HepG2 (cell line): ENCODE measurements around the gene NT5C3B. TPM values are rescaled to one million over a fixed set of nuclear protein-coding genes. Genes with fewer than 3 reads are reported as not detected.

Experiments used
- KLF12 ChIP-seq: sonication (generic); formaldehyde crosslinking; IDR thresholded peaks from 2 replicates; pipeline ENCODE4 v1.4.0; 2020; ENCODE audit warnings: missing genetic modification reagents, borderline replicate concordance
- NFATC3 ChIP-seq: sonication (generic); formaldehyde crosslinking; IDR thresholded peaks from 2 replicates; pipeline ENCODE4 v1.5.1; 2020; ENCODE audit warnings: mild to moderate bottlenecking, missing genetic modification reagents
- NFKBIZ ChIP-seq: IDR thresholded peaks from 2 replicates; pipeline ENCODE4 v1.6.1; 2018; ENCODE audit warnings: missing genetic modification reagents, missing compliant biosample characterization
- NPAS2 ChIP-seq: sonication (generic); formaldehyde crosslinking; IDR thresholded peaks from 2 replicates; pipeline ENCODE4 v1.8.0; 2022; ENCODE audit warnings: mild to moderate bottlenecking, missing genetic modification reagents, borderline replicate concordance
- PITX1 ChIP-seq: sonication (generic); formaldehyde crosslinking; IDR thresholded peaks from 2 replicates; pipeline ENCODE4 v1.5.1; 2020; ENCODE audit warnings: mild to moderate bottlenecking, missing genetic modification reagents
- ZFP1 ChIP-seq: IDR thresholded peaks from 2 replicates; pipeline ENCODE4 v1.6.1; 2016
- ZNF329 ChIP-seq: sonication (generic); formaldehyde crosslinking; IDR thresholded peaks from 2 replicates; pipeline ENCODE4 v1.9.0; 2021; ENCODE audit warnings: low read depth, mild to moderate bottlenecking, missing genetic modification reagents
- ZNF350 ChIP-seq: sonication (generic); formaldehyde crosslinking; IDR thresholded peaks from 2 replicates; pipeline ENCODE4 v1.4.0; 2020; ENCODE audit warnings: mild to moderate bottlenecking, low read depth, missing genetic modification reagents, borderline replicate concordance
- ZNF383 ChIP-seq: sonication (generic); formaldehyde crosslinking; IDR thresholded peaks from 2 replicates; pipeline ENCODE4 v1.4.0; 2020; ENCODE audit warnings: missing genetic modification reagents, mild to moderate bottlenecking, borderline replicate concordance
- ZNF460 ChIP-seq: sonication (generic); formaldehyde crosslinking; IDR thresholded peaks from 2 replicates; pipeline ENCODE4 v1.5.1; 2020; ENCODE audit warnings: missing genetic modification reagents, mild to moderate bottlenecking, borderline replicate concordance
- ZSCAN21 ChIP-seq: sonication (generic); formaldehyde crosslinking; IDR thresholded peaks from 2 replicates; pipeline ENCODE4 v1.8.0; 2022; ENCODE audit warnings: mild to moderate bottlenecking, missing genetic modification reagents, moderate library complexity, borderline replicate concordance
- polyA plus RNA-seq, 8 experiments: library from polyadenylated mRNA; depleted of rRNA in 3 of 8; stranded (reverse) in 7 of 8; unstranded in 1 of 8; fragments of >200 nt; fragmentation: Illumina TruSeq in 4 of 8; extraction: Trizol in 4 of 8; gene quantifications; 2 replicates each; pipeline versions ENCODE4 v1.2.1 to v1.2.3, GENCODE V29; 2011 to 2016; ENCODE audit warnings: low read depth in 4 of 8, missing spikeins in 1 of 8, mixed read lengths in 1 of 8; ENCODE audit not compliant: insufficient read depth in 1 of 8
- total RNA-seq, 5 experiments: library from RNA; depleted of rRNA; stranded (reverse); fragments of >200 nt; fragmentation: Illumina TruSeq; extraction: Trizol; gene quantifications; 2 replicates each; pipeline ENCODE4 v1.2.3, GENCODE V29; 2016; ENCODE audit warnings: low read depth in 1 of 5
- TF ChIP-seq, protein P1 (sequence below), 2 experiments: sonication (generic) in 1 of 2; formaldehyde crosslinking in 1 of 2; IDR thresholded peaks; 2 replicates each; pipeline versions ENCODE4 v1.6.1 to v1.9.0; 2014 to 2022; ENCODE audit warnings: antibody characterized with exemption in 1 of 2, borderline replicate concordance in 1 of 2, inconsistent platforms in 1 of 2, low read depth in 1 of 2, missing genetic modification reagents in 1 of 2
- TF ChIP-seq, protein P2 (sequence below): sonication (generic); formaldehyde crosslinking; IDR thresholded peaks from 2 replicates; pipeline ENCODE4 v1.4.0; 2020; ENCODE audit warnings: missing genetic modification reagents, borderline replicate concordance
- TF ChIP-seq, protein P3 (sequence below): sonication (generic); formaldehyde crosslinking; conservative IDR thresholded peaks from 2 replicates; pipeline ENCODE4 v1.8.0; 2022; ENCODE audit warnings: missing genetic modification reagents

The NT5C3B gene
- total and polyA plus RNA-seq, 2 of the 13 experiments (the other 11 are each of a cell fraction or from before 2014, with no cell fraction given): 104 to 126 TPM

GRCh38 chr17:41811549-41812380 lies 24.3 kb downstream of the NT5C3B start, which contains the start of gene P3H4 (continued):
- TF ChIP-seq, protein P1, sequence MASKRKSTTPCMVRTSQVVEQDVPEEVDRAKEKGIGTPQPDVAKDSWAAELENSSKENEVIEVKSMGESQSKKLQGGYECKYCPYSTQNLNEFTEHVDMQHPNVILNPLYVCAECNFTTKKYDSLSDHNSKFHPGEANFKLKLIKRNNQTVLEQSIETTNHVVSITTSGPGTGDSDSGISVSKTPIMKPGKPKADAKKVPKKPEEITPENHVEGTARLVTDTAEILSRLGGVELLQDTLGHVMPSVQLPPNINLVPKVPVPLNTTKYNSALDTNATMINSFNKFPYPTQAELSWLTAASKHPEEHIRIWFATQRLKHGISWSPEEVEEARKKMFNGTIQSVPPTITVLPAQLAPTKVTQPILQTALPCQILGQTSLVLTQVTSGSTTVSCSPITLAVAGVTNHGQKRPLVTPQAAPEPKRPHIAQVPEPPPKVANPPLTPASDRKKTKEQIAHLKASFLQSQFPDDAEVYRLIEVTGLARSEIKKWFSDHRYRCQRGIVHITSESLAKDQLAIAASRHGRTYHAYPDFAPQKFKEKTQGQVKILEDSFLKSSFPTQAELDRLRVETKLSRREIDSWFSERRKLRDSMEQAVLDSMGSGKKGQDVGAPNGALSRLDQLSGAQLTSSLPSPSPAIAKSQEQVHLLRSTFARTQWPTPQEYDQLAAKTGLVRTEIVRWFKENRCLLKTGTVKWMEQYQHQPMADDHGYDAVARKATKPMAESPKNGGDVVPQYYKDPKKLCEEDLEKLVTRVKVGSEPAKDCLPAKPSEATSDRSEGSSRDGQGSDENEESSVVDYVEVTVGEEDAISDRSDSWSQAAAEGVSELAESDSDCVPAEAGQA (IDR thresholded peaks at IDR 0.05; ENCODE audit: low read depth): no peak
- TF ChIP-seq, protein P1 (CRISPR knock-in tag; IDR thresholded peaks at IDR 0.05; ENCODE audit: borderline replicate concordance): peak; percentile 93
- no peak for TF ChIP-seq ZFP1 (CRISPR knock-in tag)
- TF ChIP-seq KLF12 (CRISPR knock-in tag): no peak; the same call in 1 of the 2 replicates
- peak; percentile 74 for TF ChIP-seq ZNF329 (CRISPR knock-in tag)
- no peak; the same call in 1 of the 2 replicates for TF ChIP-seq ZSCAN21
- TF ChIP-seq NFKBIZ: no peak
- no peak; the same call in 1 of the 2 replicates for TF ChIP-seq PITX1 (CRISPR knock-in tag)
- TF ChIP-seq ZNF460 (CRISPR knock-in tag): no peak
- TF ChIP-seq ZNF350: no peak
- TF ChIP-seq, protein P2, sequence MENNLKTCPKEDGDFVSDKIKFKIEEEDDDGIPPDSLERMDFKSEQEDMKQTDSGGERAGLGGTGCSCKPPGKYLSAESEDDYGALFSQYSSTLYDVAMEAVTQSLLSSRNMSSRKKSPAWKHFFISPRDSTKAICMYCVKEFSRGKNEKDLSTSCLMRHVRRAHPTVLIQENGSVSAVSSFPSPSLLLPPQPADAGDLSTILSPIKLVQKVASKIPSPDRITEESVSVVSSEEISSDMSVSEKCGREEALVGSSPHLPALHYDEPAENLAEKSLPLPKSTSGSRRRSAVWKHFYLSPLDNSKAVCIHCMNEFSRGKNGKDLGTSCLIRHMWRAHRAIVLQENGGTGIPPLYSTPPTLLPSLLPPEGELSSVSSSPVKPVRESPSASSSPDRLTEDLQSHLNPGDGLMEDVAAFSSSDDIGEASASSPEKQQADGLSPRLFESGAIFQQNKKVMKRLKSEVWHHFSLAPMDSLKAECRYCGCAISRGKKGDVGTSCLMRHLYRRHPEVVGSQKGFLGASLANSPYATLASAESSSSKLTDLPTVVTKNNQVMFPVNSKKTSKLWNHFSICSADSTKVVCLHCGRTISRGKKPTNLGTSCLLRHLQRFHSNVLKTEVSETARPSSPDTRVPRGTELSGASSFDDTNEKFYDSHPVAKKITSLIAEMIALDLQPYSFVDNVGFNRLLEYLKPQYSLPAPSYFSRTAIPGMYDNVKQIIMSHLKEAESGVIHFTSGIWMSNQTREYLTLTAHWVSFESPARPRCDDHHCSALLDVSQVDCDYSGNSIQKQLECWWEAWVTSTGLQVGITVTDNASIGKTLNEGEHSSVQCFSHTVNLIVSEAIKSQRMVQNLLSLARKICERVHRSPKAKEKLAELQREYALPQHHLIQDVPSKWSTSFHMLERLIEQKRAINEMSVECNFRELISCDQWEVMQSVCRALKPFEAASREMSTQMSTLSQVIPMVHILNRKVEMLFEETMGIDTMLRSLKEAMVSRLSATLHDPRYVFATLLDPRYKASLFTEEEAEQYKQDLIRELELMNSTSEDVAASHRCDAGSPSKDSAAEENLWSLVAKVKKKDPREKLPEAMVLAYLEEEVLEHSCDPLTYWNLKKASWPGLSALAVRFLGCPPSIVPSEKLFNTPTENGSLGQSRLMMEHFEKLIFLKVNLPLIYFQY (CRISPR knock-in tag): 0 out of 2 replicates have a peak, but pooled peaks have one; percentile 31
- TF ChIP-seq, protein P3, sequence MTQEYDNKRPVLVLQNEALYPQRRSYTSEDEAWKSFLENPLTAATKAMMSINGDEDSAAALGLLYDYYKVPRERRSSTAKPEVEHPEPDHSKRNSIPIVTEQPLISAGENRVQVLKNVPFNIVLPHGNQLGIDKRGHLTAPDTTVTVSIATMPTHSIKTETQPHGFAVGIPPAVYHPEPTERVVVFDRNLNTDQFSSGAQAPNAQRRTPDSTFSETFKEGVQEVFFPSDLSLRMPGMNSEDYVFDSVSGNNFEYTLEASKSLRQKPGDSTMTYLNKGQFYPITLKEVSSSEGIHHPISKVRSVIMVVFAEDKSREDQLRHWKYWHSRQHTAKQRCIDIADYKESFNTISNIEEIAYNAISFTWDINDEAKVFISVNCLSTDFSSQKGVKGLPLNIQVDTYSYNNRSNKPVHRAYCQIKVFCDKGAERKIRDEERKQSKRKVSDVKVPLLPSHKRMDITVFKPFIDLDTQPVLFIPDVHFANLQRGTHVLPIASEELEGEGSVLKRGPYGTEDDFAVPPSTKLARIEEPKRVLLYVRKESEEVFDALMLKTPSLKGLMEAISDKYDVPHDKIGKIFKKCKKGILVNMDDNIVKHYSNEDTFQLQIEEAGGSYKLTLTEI (CRISPR knock-in tag): no peak
- no peak for TF ChIP-seq NPAS2
- no peak for TF ChIP-seq NFATC3 (CRISPR knock-in tag)
- TF ChIP-seq ZNF383 (CRISPR knock-in tag): peak; percentile 64; the same call in 1 of the 2 replicates
